Measurements from ENCODE around the gene CACNG1.

The CACNG1 gene

DNA sequence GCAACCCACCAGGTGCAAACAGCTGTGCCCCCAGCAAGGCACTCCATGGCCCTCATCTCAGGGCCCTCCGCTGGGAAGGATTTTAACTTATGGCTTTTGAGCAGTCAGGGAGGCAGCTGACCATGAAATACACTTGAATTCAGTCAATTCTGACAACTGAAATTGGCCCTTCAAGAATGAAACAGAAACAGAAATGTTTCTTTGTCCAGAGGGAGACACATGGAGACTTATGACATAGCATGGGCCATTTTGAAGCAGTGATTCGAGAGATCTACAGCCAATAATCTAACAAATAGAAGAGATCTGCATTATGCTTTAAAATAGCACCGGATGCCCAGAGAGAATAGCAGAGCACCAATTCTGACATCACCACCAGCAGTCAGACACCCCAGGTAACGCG, 7.5 kb downstream of the CACNG1 start:
- DNase-seq (ENCODE audit: low read depth) = no peak

DNA sequence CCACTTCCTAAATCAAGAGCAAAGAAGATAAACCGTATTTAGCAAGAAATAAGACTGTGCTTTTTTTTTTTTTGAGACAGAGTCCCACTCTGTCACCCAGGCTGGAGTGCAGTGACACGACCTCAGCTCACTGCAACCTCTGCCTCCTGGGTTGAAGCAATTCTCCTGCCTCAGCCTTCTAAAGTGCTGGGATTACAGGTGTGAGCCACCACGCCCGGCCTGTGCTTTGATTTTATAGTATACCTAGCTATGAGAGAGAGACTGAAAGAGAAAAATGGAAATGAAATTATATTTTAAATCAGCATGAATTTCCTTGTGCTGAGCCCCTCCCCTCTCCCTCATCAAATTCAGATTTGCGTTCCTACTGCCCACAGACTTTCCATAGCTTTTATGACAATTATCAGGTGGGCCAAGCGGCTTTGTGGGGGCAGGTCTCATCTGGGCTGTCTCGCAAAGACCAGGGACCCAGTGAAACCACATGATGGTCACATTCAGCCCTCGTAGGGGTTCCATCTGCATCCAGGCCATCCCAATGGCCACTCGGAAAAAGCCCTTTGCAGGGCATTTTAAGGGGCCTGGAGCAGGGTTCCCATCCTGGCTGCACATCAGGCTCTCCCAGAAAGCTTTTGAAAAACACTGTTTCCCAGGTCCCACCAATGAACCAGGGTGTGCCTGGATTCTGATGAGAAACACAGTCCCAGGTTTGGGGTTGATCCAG, 8.5 kb downstream of the CACNG1 start:
- no peak for DNase-seq (ENCODE audit: low read depth)

DNA sequence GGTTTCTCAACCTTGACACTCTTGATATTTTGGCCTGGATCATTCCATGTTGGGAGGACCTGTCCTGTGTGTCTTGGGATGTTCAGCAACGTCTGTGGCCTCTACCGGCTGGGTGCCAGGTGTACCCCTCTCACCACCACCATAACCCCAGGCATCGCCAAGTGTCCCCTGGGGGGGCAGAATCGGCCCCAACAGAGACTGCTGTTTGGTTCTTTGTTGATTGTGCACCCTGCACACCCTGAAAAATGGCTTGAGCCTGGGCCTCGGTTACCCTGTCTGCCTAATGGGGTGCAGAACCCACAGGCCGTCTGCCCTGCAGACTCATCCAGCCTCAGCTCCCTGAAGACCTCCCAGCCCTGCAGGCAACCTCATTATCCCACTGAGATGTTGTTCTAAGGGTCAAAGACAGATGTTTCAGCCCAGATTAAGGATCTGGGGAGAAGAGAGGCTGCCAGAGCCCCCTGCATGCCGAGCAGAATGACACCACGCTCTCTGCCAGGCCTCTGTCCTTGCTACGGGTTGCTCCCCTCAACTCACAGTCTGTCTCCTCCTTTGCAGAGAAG, 9.2 kb downstream of the CACNG1 start:
- no peak for DNase-seq (ENCODE audit: low read depth)

GRCh38 chr17:67054011-67054591, 9.7 kb downstream of the CACNG1 start:
- DNase-seq (ENCODE audit: low read depth) = no peak

DNA sequence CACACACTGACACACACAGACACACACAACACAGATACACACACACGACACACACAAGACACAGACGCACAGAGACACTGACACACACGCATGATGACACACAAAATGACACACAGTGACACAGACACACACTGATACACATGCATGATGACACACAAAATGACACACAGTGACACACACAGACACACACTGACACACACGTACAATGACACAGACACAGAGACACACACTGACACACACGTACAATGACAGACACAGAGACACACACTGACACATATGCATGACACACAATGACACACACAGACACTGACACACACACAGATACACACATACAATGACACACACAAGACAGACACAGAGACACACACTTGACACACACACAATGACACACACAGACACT, 10.3 kb downstream of the CACNG1 start:
- DNase-seq (ENCODE audit: low read depth) = no peak

- no peak for DNase-seq (ENCODE audit: low read depth)
These were observed 10.7 kb downstream of the CACNG1 start for GRCh38 chr17:67055041-67055443.

DNA sequence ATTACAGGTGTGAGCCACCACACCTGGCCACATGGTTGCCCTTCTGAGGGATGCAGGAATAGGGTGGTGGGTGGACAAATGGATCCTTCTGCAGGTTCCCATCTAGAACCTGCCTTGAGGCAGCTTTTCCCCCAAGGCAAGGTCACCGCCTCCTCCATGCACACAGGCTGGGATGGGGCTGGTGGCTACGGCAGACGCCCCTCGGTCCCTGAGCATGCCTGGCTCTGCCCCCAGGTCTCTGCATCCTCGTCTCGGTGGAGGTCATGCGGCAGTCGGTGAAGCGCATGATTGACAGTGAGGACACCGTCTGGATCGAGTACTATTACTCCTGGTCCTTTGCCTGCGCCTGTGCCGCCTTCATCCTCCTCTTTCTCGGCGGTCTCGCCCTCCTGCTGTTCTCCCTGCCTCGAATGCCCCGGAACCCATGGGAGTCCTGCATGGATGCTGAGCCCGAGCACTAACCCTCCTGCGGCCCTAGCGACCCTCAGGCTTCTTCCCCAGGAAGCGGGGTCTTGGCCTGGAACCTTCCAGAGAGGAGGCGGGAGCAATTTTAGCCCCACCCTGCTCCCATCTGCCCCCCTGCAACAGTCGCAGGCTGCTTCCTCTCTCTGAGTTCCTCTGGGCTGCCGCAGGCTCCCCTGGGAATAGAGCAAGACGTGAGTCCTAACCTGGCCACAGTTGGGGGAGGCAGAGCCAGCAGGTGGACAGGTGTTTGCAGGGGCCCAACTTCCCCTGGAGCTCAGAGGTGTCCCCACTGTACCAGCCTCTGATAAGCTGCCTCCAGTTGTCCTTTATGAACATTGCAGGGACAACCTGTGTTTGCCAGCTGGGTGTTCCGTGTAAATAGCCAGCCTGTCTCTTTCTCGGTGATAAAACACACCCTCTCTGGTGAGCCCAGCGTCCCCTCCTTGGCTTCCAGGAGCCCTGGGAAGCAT, 11.7 kb downstream of the CACNG1 start:
- no peak for DNase-seq (ENCODE audit: low read depth)

DNA sequence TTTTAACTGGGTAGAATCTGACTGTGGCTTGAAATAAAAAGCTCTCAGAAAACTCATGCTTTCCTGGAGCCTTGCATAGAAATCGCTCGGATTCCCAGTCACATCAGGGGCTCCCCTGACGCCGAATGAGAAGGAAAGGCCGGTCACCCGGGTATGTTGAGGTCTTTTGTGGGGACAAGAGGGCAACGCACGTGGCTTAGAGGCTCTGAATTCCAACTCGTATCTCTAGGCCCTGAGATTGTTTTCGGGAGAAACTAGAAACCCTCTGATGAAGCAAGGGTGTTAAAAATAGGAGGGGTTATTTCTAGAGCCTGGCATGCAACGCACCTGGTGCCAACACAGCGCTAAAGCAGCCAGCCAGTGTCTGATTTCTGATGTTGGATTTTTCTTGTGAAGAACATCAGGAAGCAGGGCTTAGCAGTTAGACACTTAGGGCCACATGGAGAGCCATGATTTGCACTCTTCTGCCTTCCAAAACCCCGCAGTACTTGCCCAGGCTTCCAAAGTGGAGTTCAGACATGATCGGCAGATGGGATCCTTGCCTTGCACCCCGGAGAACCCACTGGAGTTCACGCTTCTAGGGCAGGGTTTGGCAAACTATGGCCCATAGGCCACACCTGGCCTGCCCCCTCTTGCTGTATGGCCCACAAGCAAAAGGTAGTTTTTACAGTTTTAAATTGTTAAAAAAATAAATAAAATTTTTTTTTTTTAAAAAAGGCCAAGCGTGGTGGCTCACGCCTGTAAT, 12.6 kb downstream of the CACNG1 start:
- DNase-seq (ENCODE audit: low read depth) = no peak

DNA sequence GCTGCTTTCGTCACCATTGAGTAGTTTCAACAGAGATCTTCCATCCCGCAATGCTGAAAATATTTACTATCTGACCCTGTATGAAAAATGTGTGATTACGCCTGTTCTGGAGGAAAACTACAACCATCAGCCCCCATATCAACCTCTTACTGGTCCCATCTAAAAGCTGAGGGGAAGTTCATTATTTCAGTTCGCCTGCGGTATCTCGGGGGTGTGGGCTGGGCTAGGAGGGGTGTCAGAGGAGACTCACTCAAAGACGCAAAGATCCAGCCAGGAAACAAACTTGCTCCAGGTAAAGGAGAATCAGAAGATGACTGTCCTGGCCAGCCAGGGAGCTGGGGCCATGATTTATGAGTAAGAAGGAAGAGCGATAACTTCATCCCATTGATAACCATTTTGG, 13.7 kb downstream of the CACNG1 start:
- DNase-seq (ENCODE audit: low read depth) = no peak

DNA sequence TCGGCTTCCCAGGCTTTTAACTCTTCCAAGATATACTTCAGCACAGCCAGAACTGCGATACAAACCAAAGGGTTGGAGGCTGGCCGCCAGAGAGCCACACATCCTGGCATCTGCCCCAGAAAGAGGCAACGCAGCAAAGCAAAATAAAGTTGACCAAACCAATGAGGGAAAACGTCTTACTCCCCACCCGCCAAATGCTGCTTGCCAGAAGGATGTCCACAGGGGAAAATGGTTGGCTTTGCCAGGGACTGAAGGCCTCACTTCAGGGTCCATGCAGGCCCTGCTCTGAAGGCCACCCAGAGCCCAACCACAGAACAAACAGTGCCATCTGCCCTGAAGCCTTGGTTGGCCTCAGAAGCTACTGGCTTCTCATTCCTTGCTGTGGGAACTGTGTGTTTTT, 15.0 kb downstream of the CACNG1 start:
- no peak for DNase-seq (ENCODE audit: low read depth)

DNA sequence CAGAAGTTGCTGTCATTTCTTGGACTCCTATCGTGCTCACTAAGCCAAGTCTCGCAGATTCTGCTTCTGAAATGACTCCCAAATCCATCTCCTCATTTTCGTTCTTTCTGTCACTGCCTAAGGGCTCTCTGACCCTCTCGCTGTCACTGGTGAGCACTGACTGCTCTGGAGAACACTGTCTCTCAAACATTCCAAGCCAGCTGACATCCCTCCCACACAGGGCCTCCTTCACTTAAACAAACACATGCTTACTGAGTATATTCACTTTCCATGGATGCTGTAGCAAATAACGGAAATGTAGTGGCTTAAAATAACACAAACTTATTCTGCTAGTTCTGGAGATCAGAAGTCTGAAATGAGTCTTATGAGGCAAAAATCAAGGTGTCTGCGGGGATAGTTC, 18.8 kb downstream of the CACNG1 start:
- peak; percentile 53 for DNase-seq (ENCODE audit: low read depth)

DNA sequence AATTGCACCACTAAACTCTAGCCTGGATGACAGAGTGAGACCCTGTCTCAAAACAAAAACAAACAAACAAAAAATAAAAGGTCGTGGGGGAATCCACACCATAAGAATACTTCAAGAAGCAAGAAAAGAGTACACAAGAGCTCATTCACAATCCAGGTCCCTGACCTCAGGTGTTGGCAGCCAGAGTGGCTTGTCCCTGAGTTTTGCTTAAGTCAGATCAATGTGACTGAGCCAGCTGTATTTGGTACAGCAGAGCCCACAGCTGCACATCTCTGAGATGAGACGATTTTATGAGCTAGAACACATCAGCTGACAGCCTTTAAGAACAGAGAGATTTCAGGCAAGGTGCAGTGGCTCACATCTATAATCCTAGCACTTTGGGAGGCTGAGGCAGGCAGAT, 22.4 kb downstream of the CACNG1 start:
- DNase-seq (ENCODE audit: low read depth) = no peak

GRCh38 chr17:67067571-67068482, 23.5 kb downstream of the CACNG1 start:
- no peak for DNase-seq (ENCODE audit: low read depth)

DNA sequence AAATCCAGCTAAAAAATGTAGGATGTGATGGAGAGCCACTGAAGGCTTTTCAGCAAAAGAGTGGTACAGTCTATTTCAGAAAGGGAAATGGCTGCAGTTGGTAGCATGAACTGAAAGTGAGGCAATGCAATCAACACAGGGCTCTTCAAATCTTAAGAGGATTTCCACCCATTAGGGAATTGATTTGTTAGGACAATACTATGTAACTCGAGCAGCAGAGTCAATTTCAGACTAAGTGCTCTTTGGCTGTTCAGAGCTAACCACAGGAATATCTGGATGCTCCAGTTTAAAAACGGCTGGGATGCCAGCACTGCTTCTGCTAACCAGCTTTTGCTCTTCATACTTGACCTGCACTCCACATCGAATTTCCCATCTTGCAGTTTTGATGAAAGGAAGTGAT, 24.6 kb downstream of the CACNG1 start:
- DNase-seq (ENCODE audit: low read depth) = peak; percentile 2

DNA sequence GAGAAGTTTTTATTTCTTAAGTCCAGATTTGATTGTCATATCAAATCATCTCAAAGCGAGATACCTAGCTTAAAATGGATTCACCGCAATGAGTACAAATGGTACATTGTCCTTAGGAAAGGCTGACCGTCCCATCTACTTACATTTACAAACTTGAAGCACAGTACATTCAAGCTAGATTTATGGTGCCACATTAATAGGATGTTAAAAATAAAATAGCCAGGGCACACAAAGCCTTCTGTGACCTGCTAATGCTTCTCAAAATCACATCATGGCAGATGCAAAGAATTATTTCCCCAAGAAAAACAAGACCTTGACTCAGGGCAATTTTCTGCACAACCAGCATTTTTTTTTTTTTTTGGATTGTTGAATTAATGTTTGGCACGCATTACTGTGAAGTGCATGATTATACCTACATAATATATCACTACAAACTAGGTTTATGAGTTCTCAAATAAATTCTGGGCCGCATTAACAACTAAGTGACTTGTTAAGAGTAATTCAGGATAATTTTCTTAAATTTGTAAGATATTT, 25.3 kb downstream of the CACNG1 start:
- no peak for DNase-seq (ENCODE audit: low read depth)

DNA sequence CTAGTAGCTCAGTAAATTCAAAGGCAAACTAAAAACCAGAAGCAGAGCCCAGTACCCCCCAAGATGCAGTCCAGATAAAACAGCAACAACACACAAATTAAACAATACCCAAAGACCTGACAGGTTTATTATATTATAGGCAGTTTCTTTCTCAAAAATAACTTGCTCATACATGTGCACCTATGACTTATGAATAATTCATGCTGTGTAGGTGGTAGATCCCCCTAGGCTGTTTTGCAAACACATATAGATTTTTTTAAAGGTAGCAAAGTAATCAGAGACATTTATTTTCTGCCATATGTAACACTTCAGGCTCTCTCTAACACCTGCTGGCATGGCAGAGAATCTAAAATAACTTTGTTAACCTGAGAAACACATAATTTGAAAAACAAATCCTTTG, 27.2 kb downstream of the CACNG1 start:
- no peak for DNase-seq (ENCODE audit: low read depth)

DNA sequence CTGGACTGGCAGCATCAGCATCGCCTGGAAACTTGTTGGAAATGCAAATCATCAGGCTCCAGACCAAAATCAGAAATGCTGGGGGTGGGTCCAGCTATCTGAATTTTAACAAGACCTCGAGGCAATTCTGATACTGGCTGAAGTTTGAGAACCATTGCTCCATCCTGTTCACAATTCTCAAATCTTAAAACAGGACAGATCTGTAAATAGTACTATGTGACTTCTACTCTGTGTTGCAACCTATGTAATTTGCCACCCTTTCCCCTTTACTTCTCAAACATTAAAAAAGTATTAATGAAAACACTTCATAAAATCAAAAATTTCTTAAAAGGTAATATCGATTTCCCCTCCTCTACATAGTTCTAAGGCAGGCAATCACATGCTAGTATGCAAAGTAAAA, 28.5 kb downstream of the CACNG1 start:
- no peak for DNase-seq (ENCODE audit: low read depth)

- no peak for DNase-seq (ENCODE audit: low read depth)
These were observed 30.4 kb downstream of the CACNG1 start for GRCh38 chr17:67074781-67075180.

- no peak for DNase-seq (ENCODE audit: low read depth)
These were observed 31.9 kb downstream of the CACNG1 start for GRCh38 chr17:67076290-67076689.

DNA sequence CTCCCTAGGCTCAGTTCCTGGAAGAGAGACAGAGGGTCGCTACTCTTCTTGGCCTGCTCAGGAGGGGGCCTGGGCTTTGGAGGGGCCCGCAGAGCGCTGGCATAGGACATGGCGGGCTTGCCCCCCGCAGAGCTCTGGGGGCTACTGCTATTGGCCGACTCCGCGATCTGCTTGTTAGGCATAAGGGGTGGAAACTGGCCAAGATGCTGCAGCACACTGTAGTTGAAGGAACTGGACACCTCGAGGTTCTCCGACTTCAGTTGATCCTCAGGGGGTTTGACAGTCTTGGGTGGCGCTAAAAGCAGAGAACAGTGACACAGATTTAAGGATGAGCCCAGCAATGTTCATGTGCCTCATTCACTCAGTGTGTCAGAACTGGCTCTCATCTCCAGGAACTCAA, 33.9 kb downstream of the CACNG1 start:
- DNase-seq (ENCODE audit: low read depth) = no peak

GRCh38 chr17:67079491-67079890, 35.1 kb downstream of the CACNG1 start:
- DNase-seq (ENCODE audit: low read depth) = no peak
